ENCODE results near the gene NELL2.

- TF ChIP-seq CTCF (IDR thresholded peaks at IDR 0.05; ENCODE audit: insufficient read depth, low read length): no peak
- TF ChIP-seq GABPA (IDR thresholded peaks at IDR 0.05; ENCODE audit: low read depth): no peak
Observed at GRCh38 chr12:44521702-44522101, 354.4 kb downstream of the NELL2 start.
